ENCODE results near the gene GPATCH1. TPM values are rescaled to one million over a fixed set of nuclear protein-coding genes. Genes with fewer than 3 reads are reported as not detected.

Gene GPATCH1
- total and polyA plus RNA-seq, 2 of the 4 experiments (the other 2 are of a cell fraction) = 5.1 to 7.5 TPM

DNA sequence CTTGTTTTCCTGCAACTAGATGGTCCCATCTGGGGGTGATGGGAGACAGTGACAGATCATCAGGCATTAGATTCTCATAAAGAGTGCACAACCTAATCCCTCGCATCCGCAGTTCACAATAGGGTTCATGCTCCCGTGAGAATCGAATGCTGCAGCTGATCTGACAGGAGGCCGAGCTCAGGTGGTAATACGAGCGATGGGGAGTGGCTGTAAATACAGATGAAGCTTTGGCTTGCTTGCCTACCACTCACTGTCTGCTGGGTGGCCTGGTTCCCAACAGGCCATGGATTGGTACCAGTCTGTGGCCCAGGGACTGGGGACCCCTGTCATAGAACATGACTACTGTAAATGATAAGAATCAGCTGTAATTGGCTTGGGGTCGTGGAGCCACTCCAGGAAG lies 78.9 kb downstream of the GPATCH1 start:
- Histone ChIP-seq H3K36me3 (ENCODE audit: control insufficient read depth, insufficient read depth, low read length) (no peaks in the 10 kb centered on the region), H2BK15ac (ENCODE audit: low read depth, low read length) (no peak overlapping the region), H2AFZ (replicated peaks; ENCODE audit: low read length, poor library complexity) (no peak overlapping the region), H3K79me1 (ENCODE audit: low read depth in 1 of 2, low read length in 2 of 2) (no peaks in the 10 kb centered on the region), H3K9ac (ENCODE audit: low read depth, low read length) (no peak overlapping the region), H3K4me3 (ENCODE audit: insufficient read depth, low read depth, low read length) (no peak overlapping the region), H3K9me1 (ENCODE audit: insufficient read depth, low read length) (no peaks in the 10 kb centered on the region), H3K56ac (ENCODE audit: extremely low read depth, insufficient read depth, low read length) (no peak overlapping the region), H2AK5ac (ENCODE audit: low read depth, low read length) (no peak overlapping the region), H4K91ac (ENCODE audit: insufficient read depth, low read depth, low read length) (no peak overlapping the region), H3K9me3 (ENCODE audit: control insufficient read depth, insufficient read depth, low read length) (no peaks in the 10 kb centered on the region), H3K4ac (ENCODE audit: low read depth, low read length) (no peak overlapping the region), H3K27me3 (ENCODE audit: control insufficient read depth, insufficient read depth, low read length) (no peaks in the 10 kb centered on the region), H3K23ac (ENCODE audit: low read depth, low read length) (no peak overlapping the region), H3K4me2 (ENCODE audit: low read depth, low read length) (no peak overlapping the region), H4K8ac (ENCODE audit: low read depth in 2 of 2, low read length in 2 of 2) (no peak overlapping the region), H3K18ac (ENCODE audit: low read depth, low read length) (no peak overlapping the region), H2AK9ac (replicated peaks; ENCODE audit: low read depth, low read length, poor library complexity) (no peak overlapping the region), H2BK120ac (ENCODE audit: low read depth, low read length) (no peak overlapping the region), H3K14ac (replicated peaks; ENCODE audit: low read depth, low read length) (no peak overlapping the region), H3K4me1 (ENCODE audit: control insufficient read depth, insufficient read depth, low read length) (peaks cover 3% of the 10 kb centered on the region), H4K5ac (ENCODE audit: low read depth, low read length) (no peak overlapping the region), H4K20me1 (ENCODE audit: insufficient read depth, low read length) (no peaks in the 10 kb centered on the region), H2BK5ac (ENCODE audit: low read depth, low read length, poor library complexity, severe bottlenecking) (no peak overlapping the region), H2BK20ac (ENCODE audit: low read depth, low read length) (no peak overlapping the region), H3K27ac (ENCODE audit: insufficient read depth, low read length) (no peak overlapping the region)
- in situ Hi-C loops (cut with MboI; ENCODE audit: low sequenced_read_pairs) = no loop called here
- no CpG with 5 or more reads among the region's 8 CpGs for WGBS, 2 experiments (ENCODE audit: extremely low coverage in 2 of 2, insufficient read length in 1 of 2)
- ChIA-PET CTCF (interaction anchor here (1.6 kb wide), 1 partner anchor 24 kb away, joined by 4 read pairs; no protein-coding TSS in a partner anchor), POLR2A (ENCODE audit: unreplicated experiment) (no interaction called here)
- no peak for DNase-seq
- no TSS peak for BruUV-seq (replicated peaks)
- no peak for ATAC-seq (ENCODE audit: low read depth)
- no peak for TF ChIP-seq POLR2A (IDR thresholded peaks at IDR 0.05; ENCODE audit: low read depth, low read length)
- TF ChIP-seq BHLHE40 (IDR thresholded peaks at IDR 0.05; ENCODE audit: low read depth, low read length) = no peak
- TF ChIP-seq RFX5 (IDR thresholded peaks at IDR 0.05; ENCODE audit: low read depth, low read length) = no peak
- dilution Hi-C loops (cut with HindIII; ENCODE audit: low sequenced_read_pairs, unreplicated experiment) = no loop called here
- intact Hi-C loops (cut with micrococcal nuclease) = no loop called here

Measured in IMR-90 (cell line).